ENCODE measurements around the gene SERPINA9.

Gene SERPINA9

DNA sequence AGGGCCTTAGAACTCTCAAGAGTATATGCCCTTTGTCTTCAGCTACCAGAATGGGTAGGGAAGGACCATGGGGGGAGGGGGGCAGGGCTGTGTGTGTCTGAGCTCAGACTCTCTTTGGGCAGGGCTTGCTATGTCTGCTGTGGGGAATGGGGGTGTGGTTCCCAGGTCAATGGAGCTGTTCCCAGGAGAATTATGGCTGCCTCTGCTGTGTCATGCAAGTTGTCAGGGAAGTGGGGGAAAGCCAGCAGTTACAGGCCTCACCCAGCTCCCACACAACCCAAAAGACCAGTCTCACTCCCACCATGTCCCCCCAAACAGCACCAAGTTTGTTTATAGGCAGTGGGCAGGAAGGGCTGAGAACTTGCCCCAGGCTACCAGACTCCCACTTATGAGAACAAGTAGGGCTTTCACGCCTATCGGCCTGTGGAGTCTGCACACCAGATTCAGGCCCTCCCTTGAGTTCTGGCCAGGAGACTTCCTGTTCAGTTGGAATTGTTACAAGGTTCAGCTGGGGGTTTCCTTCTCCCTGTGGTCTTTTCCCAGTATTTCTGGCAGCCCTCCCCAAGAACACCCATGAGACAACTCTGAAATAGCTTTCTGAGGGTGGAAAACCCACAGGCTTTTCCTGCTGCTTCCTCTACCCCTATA, 17.3 kb downstream of the SERPINA9 start:
- no peak for DNase-seq (ENCODE audit: low read depth)
- TF ChIP-seq, protein P1, sequence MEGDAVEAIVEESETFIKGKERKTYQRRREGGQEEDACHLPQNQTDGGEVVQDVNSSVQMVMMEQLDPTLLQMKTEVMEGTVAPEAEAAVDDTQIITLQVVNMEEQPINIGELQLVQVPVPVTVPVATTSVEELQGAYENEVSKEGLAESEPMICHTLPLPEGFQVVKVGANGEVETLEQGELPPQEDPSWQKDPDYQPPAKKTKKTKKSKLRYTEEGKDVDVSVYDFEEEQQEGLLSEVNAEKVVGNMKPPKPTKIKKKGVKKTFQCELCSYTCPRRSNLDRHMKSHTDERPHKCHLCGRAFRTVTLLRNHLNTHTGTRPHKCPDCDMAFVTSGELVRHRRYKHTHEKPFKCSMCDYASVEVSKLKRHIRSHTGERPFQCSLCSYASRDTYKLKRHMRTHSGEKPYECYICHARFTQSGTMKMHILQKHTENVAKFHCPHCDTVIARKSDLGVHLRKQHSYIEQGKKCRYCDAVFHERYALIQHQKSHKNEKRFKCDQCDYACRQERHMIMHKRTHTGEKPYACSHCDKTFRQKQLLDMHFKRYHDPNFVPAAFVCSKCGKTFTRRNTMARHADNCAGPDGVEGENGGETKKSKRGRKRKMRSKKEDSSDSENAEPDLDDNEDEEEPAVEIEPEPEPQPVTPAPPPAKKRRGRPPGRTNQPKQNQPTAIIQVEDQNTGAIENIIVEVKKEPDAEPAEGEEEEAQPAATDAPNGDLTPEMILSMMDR (IDR thresholded peaks at IDR 0.05; ENCODE audit: insufficient read depth, low read depth, low read length, missing control alignments), result no peak

DNA sequence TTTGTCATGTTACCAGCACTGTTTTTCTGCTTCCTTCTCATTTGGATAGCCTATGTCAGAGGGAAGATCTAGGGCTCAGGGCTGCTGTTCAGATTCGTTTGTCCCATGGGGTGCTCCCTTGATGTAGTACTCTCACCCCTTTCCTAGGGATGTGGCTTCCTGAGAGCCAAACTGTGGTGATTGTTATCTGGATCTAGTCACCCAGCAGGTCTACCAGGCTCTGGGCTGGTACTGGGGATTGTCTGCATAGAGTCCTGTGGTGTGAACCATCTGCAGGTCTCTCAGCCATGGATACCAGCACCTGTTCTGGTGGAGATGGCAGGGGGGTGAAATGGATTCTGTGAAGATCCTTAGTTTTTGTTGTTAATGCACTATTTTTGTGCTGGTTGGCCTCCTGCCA, 17.9 kb downstream of the SERPINA9 start:
- no peak for DNase-seq (ENCODE audit: low read depth)
- TF ChIP-seq, protein P1 (IDR thresholded peaks at IDR 0.05; ENCODE audit: insufficient read depth, low read depth, low read length, missing control alignments), result no peak
- H3K4me3 ChIP-seq (ENCODE audit: low read depth, low read length), result no peak overlapping the region

More for the DNA sequence above, 17.3 kb downstream of the SERPINA9 start:
- no peak overlapping the region for H3K4me3 ChIP-seq (ENCODE audit: low read depth, low read length)

DNA sequence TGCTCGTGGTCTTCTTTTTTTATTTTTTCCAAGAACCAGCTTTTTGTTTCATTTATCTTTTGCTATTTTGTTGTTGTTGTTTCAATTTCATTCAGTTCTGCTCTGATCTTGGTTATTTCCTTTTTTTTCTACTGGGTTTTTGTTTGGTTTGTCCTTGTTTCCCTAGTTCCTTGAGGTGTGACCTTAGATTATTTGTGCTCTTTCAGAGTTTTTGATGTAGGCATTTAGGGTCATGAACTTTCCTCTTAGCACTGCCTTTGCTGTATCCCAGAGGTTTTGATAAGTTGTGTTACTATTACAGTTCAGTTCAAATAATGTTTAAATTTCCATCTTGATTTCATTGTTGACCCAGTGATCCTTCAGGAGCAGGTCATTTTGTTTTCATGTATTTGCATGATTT, 20.1 kb downstream of the SERPINA9 start:
- H3K4me3 ChIP-seq (ENCODE audit: low read depth, low read length), result no peak overlapping the region
- TF ChIP-seq, protein P1 (IDR thresholded peaks at IDR 0.05; ENCODE audit: insufficient read depth, low read depth, low read length, missing control alignments), result no peak

DNA sequence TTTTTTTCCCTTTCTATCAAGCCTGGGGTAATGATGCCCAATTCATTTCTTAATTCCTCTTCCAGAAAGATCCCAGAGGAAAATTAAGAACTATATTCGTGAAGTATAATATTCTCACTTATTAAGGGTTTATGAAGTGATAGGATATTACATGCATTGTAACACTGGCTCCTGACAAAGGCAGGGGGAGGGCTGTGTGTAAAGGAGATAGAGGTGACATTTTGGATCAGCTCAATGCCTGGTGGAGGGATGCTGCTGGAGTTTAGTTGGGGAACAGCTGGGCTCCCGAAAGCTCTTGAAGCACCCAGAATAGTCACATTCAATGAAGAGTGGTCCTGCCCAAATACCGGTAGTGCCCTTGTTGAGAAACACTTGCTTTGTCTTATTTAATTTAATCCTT, 24.2 kb downstream of the SERPINA9 start:
- no peak for DNase-seq (ENCODE audit: low read depth)
- TF ChIP-seq, protein P1 (IDR thresholded peaks at IDR 0.05; ENCODE audit: insufficient read depth, low read depth, low read length, missing control alignments), result no peak
- H3K4me3 ChIP-seq (ENCODE audit: low read depth, low read length), result no peak overlapping the region

More for the DNA sequence above, 20.1 kb downstream of the SERPINA9 start:
- no peak for DNase-seq (ENCODE audit: low read depth)

DNA sequence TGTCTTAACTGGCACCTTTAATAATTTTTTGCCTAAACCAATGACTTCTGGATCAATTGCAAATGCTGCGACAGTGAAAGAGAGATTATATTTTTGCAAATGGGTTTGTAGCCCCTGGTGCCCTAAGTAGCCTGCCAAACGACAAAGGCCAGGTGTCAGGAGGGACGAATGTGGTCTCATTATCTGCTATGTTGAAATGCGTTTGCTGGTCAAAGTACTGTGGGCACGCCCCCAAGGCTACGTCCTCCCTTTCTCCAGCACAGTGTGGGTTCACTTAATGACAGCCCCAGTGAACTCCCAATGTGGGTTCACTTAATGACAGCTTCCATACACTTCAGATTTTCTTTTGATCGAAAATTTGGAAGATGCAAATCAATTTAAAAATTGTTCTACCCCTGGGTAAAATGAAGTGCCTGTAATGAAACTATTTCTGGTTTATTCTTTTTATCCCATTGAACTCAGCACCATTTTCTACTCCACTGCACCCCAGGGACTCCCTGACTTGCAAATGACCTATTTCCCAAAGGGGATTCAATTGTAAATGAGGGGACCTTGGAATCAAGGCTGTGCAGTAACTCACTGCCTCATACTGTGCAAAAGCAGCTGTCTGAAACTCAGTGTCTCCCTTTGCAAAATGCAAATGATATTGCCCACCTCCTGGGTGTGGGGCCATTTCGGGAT, 24.8 kb downstream of the SERPINA9 start:
- TF ChIP-seq, protein P1 (IDR thresholded peaks at IDR 0.05; ENCODE audit: insufficient read depth, low read depth, low read length, missing control alignments), result no peak
- no peak for DNase-seq (ENCODE audit: low read depth)
- no peak overlapping the region for H3K4me3 ChIP-seq (ENCODE audit: low read depth, low read length)

DNA sequence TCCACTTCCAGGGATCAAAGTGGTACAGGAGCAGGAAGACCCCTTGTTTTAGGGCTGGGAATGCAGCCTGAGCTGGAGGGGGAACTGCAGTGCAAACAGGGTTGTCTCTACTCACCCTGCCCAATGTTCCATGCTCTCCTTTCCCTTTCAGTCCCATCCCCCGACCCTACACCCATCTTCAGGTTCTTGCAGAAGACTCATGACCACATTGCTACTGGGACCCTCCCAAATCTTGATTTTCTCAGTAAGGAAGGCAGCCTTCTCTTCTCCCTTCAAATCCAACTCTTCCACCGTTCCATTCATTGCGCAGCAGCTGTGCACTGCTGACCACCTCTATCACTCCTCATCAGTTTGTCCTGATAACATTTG, 25.3 kb downstream of the SERPINA9 start:
- no peak for DNase-seq (ENCODE audit: low read depth)
- H3K4me3 ChIP-seq (ENCODE audit: low read depth, low read length), result no peak overlapping the region
- TF ChIP-seq, protein P1 (IDR thresholded peaks at IDR 0.05; ENCODE audit: insufficient read depth, low read depth, low read length, missing control alignments), result no peak

Measured in GM12865 (cell line).